Thoracic aorta (tissue), 2 donors: ENCODE data around the gene ARID3A. TPM values are rescaled to one million over a fixed set of nuclear protein-coding genes. Genes with fewer than 3 reads are reported as not detected.

ENCODE experiments used
- ATAC-seq: fragments of 150-250 bp; one replicate; pipeline ENCODE4 v1.8.0; 2017; ENCODE audit warnings: low read depth; ENCODE audit not compliant: insufficient number of reproducible peaks, low FRiP score
- DNase-seq: peaks from one replicate; pipeline ENCODE4 v3.0.0-alpha.2; 2020; ENCODE audit warnings: low spot score
- H3K27ac ChIP-seq, 2 donors: fragments of 200-600 bp; sonication (generic); 1 replicate in 1 of 2; 2 replicates in 1 of 2; pipeline ENCODE4 v1.5.1; 2016; ENCODE audit warnings: mild to moderate bottlenecking in 2 of 2, moderate library complexity in 2 of 2
- H3K27me3 ChIP-seq: fragments of 200-600 bp; sonication (generic); replicated peaks from 2 replicates; pipeline ENCODE4 v1.6.0; 2016; ENCODE audit warnings: mild to moderate bottlenecking; ENCODE audit not compliant: insufficient read depth
- H3K36me3 ChIP-seq: fragments of 200-600 bp; sonication (generic); one replicate; pipeline ENCODE4 v1.5.1; 2016
- H3K4me1 ChIP-seq, 2 donors: fragments of 200-600 bp; sonication (generic); 1 replicate in 1 of 2; 2 replicates in 1 of 2; pipeline versions ENCODE4 v1.5.1 to v1.6.0; 2016; ENCODE audit warnings: low read depth in 2 of 2, mild to moderate bottlenecking in 1 of 2; ENCODE audit not compliant: control insufficient read depth in 1 of 2
- H3K4me3 ChIP-seq: fragments of 200-600 bp; sonication (generic); 2 replicates; pipeline ENCODE4 v1.5.1; 2016; ENCODE audit warnings: mild to moderate bottlenecking
- H3K9me3 ChIP-seq: fragments of 200-600 bp; sonication (generic); 2 replicates; pipeline ENCODE4 v1.5.1; 2016
- total RNA-seq, 2 donors: library from RNA; depleted of rRNA; stranded (reverse); fragments of >200 nt; gene quantifications; one replicate each; pipeline versions ENCODE4 v1.1.0 to v1.2.3, GENCODE V29; 2016
- TF ChIP-seq, protein P1 (sequence below): fragments of 200-600 bp; sonication (generic); IDR thresholded peaks from one replicate; pipeline ENCODE4 v1.5.1; 2019; ENCODE audit warnings: antibody characterized with exemption

ARID3A gene
- total RNA-seq, 2 donors from 2014 or later, result 3.3 to 11.2 TPM

DNA sequence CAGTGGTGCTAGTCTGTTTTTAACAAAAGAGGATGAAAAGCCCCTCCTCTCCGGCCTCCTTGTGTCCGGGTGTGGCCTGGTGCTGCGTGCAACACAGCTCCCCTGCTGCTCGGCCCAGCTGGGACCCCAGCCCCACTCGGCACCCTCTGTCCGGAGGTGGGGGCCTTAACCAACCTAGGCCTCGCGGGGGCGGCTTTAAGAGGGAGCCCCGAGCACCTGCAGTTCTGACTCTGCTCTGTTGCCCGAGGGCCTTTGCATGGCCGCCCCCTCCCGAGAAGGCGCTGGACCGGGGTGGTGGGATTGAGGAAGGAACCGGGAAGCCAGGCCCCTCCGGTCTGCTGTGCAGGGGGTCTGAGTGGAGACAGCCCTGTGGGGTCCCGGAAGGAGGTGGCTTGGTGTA is 68.7 kb downstream of the ARID3A start:
- no peak overlapping the region for H3K27ac ChIP-seq
- DNase-seq, result no peak
- ATAC-seq, result no peak
- TF ChIP-seq, protein P1, sequence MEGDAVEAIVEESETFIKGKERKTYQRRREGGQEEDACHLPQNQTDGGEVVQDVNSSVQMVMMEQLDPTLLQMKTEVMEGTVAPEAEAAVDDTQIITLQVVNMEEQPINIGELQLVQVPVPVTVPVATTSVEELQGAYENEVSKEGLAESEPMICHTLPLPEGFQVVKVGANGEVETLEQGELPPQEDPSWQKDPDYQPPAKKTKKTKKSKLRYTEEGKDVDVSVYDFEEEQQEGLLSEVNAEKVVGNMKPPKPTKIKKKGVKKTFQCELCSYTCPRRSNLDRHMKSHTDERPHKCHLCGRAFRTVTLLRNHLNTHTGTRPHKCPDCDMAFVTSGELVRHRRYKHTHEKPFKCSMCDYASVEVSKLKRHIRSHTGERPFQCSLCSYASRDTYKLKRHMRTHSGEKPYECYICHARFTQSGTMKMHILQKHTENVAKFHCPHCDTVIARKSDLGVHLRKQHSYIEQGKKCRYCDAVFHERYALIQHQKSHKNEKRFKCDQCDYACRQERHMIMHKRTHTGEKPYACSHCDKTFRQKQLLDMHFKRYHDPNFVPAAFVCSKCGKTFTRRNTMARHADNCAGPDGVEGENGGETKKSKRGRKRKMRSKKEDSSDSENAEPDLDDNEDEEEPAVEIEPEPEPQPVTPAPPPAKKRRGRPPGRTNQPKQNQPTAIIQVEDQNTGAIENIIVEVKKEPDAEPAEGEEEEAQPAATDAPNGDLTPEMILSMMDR, result no peak
- H3K27me3 ChIP-seq, result no peaks in the 10 kb centered on the region
- H3K4me3 ChIP-seq, result no peak overlapping the region
- peaks cover 11% of the 10 kb centered on the region for H3K36me3 ChIP-seq
- H3K9me3 ChIP-seq, result no peaks in the 10 kb centered on the region
- no peaks in the 10 kb centered on the region for H3K4me1 ChIP-seq

DNA sequence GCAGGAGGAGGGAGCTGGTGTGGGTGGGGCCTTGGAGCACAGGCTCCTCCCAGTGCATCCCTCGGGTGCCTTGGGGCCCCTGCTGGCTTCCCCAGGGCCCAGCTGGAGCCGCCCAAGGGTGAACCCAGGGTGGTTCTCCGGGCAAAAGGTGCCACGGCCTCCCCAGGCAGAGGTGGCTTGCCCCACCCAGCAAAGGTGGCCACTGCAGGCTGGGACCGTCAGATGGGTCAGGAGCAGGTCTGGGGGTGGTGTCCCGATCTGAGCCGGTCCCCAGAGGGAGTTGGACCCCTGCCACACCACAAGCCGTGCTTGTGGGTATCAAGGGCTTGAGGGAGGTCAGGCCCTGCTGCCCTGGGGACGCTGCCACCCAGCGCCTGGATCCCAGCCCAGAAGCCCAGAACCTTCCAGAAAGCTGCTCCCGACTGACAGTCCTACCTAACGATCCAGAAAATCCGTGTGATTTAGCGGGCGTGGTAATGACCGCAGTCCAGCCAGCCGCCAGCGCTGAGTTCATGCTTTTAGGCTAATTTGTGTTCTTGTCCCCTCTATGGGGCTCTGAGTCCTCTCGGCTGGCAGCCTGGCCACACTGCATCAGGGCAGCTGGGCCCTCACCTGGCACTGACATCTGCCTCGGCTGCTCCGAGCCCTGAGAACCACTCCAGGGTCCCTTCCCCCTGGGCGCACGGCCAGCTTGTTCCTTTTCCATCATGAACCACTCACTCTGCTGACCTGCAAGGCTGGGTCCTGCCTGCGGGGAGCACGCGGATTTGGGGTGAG is 69.4 kb downstream of the ARID3A start:
- no peak overlapping the region for H3K27ac ChIP-seq
- no peaks in the 10 kb centered on the region for H3K9me3 ChIP-seq
- H3K4me1 ChIP-seq, result no peaks in the 10 kb centered on the region
- no peak for DNase-seq
- no peak overlapping the region for H3K4me3 ChIP-seq
- no peak for ATAC-seq
- H3K36me3 ChIP-seq, result peaks cover 11% of the 10 kb centered on the region
- H3K27me3 ChIP-seq, result no peaks in the 10 kb centered on the region
- TF ChIP-seq, protein P1, result no peak

DNA sequence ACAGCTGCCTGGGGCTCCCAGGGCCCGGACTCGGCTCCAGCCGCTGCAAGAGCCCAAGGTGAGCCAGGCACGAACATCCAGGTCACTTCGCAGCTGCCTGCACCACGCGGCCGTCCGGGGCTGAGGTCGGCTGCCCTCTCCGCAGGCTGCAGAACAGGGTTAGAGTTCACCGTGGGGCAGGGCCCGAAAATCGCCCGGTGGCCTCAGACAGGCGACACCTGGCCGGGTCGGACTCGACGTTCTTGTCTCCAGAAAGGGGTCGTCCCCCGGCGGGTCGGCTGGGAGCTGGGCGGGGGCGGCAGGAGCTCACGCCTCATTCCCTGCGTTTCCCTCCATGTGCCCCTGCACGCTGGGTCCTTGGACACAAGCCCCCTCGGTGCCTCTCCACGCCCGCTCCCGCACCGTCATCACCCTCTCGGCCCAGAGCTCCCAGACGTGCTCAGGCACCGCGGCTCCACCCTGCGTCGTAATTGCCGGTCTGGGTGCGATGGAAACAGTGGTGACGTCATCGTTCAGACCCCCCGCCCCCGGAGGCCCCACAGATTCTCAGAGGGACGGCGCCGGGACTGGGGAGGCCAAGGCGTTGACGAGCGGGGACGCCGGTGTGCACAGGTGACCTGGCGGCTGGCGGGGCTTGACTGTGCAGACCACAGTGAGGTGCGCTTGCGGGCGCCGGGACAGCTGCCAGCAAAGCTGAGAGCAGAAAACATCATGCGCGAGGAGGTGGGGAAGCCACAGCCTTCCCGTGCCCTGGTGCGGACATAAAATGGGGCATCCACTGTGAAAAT is 70.4 kb downstream of the ARID3A start:
- Histone ChIP-seq H3K4me3 (peak overlapping the region; percentile 16), H3K4me1 (no peaks in the 10 kb centered on the region), H3K36me3 (peaks cover 8% of the 10 kb centered on the region), H3K27me3 (peaks cover 7% of the 10 kb centered on the region), H3K9me3 (no peaks in the 10 kb centered on the region), H3K27ac (no peak overlapping the region)
- TF ChIP-seq, protein P1, result no peak
- DNase-seq, result no peak
- no peak for ATAC-seq

DNA sequence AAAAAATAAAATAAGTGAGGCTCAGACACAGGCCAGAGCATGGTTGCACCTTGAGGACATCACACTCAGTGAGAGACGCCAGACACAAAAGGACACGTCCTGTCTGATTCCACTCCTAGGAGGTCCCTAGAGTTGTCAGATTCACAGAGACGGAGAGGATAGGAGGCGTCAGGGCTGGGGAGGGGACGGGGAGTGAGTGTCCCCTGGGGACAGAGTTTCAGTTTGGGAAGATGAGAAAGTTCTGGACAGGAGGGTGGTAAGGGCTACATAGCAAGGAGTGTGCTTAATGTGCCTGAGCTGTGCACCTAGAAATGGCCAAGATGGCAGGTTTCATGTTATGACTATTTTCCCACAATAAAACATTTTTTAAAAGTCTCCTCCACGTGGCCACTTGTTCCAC is 72.2 kb downstream of the ARID3A start:
- Histone ChIP-seq H3K9me3 (no peaks in the 10 kb centered on the region), H3K27me3 (peaks cover 7% of the 10 kb centered on the region), H3K27ac (no peak overlapping the region), H3K36me3 (peaks cover 8% of the 10 kb centered on the region), H3K4me1 (peaks cover 0 to 3% of the 10 kb centered on the region in 2 donors), H3K4me3 (no peak overlapping the region)
- TF ChIP-seq, protein P1, result no peak
- DNase-seq, result no peak
- ATAC-seq, result no peak

DNA sequence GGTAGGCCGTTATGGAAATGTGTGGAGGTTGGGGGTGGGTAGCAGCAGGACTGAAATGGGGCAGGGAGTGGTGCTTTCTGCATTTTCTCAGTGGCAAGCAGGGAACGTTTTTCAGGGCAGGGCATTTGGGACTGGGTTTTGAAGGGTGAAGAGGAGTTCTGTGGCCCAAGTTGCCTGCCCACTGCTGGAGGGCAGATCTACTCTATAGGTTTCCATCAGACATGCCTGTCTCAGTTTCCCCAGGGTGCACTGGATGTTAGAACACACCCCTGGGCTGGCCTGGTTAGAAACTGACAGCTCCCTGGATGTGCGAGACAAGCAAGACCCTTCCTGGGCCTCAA is 73.5 kb downstream of the ARID3A start:
- TF ChIP-seq, protein P1, result no peak
- H3K27ac ChIP-seq, result no peak overlapping the region
- peaks cover 4% of the 10 kb centered on the region for H3K36me3 ChIP-seq
- ATAC-seq, result no peak
- DNase-seq, result no peak
- peaks cover 0 to 3% of the 10 kb centered on the region in 2 donors for H3K4me1 ChIP-seq
- no peaks in the 10 kb centered on the region for H3K9me3 ChIP-seq
- H3K27me3 ChIP-seq, result peaks cover 7% of the 10 kb centered on the region
- no peak overlapping the region for H3K4me3 ChIP-seq
